HG02884 (cell line): ENCODE data around the gene NAB1.

Experiments used
- ATAC-seq: cut with Tn5 transposase; IDR thresholded peaks from one replicate; pipeline ENCODE4 v1.9.1; 2021; ENCODE audit warnings: mild to moderate bottlenecking, moderate library complexity; ENCODE audit not compliant: unreplicated experiment

NAB1 gene

DNA sequence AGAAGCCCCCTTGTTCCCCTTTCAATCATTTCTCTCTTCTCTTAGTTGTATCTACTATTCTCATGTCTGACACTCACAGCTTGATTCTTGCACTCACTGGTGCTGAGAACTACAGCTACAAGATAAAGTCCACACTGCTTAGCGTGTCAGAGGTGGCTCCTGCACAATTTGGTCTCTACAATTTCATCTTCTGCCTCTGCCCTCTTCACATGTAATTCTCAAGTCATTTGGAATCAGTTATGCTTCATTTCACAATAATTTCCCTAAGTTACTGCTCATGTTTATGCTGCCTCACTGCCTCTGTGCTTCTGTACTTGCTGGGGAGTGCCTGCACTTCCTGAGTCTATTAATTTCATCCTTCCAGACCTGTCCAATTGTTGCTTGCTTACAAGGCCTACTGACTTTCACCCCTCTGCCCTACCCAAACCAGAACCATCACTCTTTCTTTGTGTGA, 11.6 kb upstream of the NAB1 start:
- ATAC-seq = no peak

DNA sequence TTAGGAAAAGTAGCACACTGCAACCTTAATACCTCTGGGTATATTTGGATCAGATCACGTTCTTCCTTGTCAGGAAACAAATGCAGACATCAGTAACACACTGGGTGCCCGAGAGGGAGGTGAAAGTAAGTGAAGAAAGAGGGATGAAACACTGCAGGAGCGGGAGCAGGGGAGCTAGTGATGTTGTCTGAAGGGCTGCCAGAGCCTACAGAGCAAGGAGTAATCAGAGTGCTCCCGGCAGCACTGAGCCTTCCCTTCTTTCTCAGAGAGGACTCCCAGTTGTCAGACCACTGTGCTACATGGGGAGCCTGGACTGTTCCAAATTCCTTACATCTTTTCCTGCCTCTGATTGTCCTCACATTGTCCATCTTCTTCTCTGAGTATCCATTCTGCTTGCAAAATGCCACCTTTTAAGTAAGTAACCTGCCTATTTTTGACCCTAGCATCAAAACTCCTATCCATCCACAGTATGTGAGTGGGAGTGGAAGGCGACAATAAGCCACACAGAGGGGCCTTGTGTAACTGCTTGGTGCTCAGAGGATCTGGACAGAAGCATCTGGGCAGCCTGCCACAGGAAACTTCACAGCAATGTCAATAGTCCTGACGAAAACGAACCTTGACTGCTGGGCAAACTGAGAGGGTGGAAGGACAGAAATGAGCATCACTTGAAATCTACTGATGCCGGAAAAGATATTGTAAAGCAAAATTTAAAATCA, 10.8 kb upstream of the NAB1 start:
- ATAC-seq = no peak

DNA sequence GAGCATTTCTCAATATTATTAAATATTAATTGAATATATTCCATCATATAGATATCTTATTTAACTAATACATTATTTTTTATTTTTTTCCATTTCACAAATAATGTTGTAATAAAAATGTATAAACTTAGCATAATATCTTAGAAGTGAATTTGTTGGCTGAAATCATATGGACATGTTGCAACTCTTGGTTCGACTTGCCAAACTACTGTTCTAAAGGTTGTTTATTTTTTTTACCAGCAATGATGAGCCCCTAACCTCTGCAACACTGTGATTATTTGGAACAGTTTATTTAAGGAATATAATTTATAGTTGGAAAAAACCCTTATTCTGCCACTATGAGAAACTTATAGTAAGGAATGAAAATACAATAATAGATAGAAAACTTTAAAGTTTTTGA, 8.8 kb upstream of the NAB1 start:
- no peak for ATAC-seq

DNA sequence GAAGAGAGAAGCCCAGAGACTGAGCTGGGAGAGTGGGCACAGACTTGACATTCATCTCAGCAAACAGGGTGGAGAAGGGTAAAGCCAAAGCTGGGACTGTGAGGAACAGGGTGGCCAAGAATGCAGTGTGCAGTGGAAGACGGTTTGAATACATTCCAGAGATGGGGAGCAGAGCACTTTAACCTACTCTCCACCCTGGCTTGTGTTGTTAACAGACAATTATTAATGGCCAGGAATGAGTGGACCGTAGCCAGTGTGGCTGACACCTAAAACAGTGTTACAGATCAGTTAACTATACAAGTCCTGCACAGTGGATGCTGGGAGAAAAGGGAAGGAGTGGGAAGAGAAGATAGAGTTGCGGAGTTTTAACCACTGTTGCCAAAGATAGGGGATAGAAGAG, 7.4 kb upstream of the NAB1 start:
- ATAC-seq = no peak

DNA sequence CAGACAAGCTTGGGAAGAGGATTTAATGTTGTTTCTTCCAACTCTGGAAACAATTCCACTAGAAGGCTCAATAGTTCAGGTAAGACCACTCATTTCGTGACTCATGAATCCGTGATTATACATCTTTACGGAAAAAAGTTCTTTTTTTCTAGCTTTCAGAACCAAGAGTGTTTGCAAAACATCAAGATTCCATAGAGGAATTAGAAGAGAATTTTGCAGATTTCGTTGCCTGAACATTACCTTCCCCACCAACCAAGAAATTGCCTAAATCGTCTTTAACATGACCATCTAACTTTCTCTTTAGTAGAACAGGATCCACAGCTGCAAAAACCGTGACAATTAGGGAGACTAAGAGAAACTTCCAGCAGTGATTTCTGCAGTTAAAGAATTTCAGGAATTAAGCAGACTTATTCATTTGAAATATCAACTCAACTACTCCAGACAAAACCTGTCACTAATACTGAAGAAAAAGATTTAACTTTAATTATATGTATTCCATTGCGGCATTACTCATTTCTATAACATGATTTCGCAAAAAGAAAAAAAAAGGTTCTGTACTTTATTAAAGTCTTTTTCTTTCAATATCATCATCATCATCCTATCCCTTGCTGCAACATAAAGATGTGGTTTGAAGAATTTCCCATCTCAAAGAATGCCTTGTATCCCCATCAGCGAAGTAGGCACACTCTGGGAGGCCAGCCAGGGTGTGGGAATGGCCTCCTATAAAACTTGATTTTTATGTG, 1.9 kb upstream of the NAB1 start:
- no peak for ATAC-seq

DNA sequence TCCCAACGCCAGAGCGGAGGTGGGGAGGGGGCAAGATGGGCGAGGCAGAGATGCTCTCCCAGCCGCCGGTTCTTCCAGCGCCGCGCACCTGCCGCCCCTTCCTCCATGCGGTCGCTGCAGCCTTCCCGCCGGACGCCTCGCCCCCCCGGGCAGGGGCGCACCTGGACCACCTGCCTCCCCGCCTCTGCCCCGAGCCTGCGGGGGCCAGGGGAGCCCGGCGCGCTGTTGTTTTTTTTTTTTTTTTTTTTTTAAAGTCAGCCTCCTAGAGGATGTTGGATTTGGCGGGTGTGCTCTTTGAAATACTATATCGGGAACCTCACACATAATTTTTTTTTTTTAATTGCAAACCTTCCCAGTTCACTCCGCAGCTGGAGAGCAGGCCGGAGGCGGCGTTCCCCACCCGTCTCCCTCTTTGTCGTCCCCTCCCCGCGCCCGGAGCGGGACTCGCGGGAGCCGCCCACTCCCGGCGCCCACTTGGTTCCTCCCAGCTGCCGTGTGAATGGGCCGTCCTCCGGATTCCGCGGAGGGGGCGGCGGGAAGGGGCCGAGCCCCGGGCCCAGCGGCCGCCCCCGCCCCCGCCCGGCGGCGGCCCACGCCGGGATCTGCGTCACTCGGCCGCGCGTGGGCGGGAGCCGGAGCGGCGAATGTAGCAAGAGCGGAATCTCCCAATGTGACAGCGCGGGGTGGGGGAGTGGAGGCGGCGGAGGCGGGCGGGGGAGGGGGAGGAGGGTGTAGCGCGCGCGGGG, 421 bp upstream of the NAB1 start:
- peak; percentile 59 for ATAC-seq

DNA sequence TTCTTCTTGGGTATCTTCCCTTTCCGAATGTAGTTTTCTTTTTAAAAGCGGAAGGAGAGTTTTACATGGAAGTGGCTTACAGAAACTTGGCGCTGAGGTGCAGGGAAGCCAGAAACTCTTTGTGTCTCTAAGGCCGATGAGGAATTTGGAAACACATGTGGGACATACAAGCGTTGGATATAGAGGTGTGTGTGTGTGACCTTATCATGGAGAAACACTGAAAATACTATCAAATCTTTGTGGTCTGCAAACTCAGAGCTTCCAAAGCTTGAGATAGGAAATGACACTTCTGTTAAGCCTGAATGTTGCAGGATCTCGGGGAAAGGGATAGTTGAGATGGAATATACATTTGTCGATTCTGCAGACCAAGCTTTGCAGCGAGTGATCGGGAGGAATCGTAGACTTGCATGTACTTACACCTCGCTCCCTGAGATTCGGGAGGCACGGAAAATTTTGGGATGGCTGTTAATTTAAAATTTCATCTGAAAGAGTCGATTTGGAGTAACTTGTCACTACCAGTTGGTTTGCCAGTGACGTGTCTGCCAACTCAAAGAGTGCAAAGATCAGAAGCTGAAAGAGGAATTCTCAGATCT, 1.0 kb downstream of the NAB1 start:
- ATAC-seq = no peak

DNA sequence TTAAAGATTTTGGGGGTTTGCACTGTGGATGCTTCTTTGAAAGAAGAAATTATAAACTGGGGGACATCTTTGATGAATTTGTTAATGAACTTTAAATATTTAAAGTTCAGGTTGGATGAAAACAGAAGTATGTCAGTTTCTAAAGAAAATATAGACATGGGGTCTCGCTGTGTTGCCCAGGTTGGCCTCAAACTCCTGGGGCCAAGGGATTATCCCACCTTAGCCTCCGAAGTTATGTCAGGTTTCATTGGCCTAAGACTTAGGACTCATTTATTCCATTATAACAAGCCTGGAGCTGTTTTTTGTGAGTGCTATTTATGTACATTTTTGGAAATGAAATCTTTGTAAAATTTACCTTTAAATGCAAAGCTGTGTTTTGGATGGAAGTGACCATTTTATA, 2.5 kb downstream of the NAB1 start:
- no peak for ATAC-seq

DNA sequence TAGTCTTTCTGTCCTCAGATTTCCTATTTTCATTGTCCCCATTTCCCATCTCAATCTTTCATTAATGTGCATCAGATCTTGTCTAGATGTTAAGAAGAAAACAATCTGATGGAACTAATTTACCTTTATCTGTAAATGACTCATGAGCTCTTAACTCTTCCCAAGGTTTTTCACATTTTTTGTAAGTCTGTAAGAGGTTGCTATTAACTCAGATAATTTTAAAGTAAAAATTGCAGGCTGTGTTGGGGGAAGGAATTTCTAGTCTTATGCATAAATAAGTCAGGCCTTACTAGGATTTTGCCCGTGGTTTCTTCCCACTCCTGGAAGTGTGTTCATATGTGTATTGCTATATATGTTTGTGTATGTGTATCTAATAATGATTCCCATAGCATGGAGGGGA, 4.3 kb downstream of the NAB1 start:
- no peak for ATAC-seq

DNA sequence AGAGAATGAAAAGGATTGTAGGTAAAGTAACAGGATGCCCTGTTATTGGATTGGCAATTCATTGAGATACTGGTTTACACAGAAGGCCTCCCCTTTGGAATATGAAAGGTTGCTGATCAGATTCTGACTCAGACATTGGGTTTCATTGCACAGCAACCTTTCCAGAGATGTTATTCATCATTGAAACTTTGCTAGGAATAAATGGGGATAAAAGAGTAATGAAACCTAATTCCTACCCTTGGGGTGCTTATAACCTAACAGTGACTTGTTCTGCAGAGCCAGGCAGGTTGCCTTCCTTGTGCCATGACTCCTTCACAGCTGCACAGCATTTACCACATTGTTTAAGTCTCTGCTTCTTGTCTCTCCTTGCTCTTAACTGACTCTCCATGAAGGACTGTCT, 5.0 kb downstream of the NAB1 start:
- ATAC-seq = no peak

DNA sequence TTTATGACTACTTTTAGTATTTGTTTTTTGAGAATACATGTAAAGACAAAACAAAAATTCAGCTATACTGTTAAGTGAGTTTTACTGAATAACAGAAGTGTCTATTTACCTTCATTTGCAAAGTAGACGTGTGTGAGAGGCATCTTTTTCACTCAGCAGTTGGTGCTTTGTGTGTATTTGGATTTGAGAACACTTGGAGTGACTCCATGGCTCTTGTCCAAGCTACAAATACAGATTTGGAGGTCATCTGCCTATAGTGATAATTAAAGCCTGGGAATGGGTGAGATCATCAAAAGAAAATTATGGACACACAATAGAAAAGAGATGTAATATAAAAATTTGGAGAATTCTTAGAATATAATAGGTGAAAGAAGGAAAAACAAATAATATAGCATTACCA, 6.2 kb downstream of the NAB1 start:
- no peak for ATAC-seq

DNA sequence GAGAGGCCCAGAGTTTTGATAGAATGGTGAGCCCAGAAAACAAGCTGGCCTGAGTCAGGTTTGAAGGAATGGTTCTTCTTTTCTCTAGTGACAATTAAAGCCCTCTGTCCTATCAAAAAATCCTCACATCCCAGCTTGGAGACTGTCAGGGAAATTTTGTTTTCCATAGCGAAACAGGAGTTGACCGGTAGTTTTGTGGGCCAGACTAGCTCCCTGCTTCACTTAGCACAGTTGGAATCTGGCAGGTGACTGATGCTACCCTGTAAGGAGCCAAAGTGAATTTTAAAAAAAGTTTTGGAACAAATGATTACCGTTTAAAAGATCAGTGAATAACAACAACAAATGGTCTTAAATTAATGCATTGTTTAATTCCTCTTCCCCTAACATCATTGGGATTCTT, 6.7 kb downstream of the NAB1 start:
- no peak for ATAC-seq

DNA sequence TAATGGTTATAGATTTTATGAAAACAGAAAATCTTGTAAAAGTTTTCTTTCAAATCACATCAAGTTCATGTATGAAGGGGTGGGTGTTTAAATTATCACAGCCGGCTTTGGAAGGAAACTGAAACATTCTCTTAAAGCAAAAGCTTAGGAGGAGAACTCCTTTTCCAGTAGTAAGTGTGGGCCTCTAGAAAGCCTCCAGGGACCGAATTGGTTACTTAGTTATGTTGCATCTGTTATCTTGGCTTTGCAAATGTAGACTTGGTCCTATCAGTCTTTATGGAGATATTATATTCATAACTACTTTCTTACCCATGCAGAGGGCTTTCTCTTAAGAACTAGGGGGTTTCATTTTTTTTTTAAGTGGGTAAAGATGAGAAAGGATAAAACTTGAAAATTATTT, 7.4 kb downstream of the NAB1 start:
- no peak for ATAC-seq

DNA sequence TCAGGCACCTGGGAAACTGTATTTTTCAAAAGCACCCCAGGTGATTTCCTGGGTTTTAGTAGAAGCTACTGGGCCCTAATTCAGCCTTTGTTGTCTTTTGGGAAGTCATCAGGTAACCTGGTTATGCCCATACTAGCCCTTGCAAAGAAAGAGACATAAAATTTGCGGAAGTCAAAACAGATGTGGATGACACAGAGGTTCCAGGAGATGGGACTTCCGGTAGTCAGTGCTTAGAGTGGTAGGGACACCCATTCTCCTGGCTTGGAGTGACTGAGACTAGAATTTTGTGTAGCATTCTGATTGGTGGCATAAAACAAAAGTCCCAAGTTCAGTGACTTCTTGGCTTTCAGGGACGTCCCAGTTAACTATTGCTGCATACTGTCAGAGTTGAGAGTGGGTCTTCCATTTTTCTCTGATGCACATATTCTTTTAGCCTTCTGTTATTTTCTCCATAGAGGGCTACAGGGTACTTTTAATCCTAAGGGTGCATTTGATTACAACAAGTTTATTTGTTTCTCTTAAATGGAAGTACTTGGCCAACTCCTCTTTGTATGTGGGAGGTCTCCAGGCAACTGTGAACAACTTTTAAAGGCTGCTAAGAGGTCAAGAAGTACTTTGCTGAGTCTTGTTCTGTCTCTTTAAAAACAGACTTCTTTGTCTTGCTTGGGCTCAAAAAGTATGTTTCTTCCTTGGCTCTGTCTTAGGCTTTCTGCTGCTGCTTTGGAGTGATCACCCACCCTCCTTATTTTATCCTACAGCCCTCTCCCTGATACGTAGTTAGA, 8.8 kb downstream of the NAB1 start:
- ATAC-seq = no peak

DNA sequence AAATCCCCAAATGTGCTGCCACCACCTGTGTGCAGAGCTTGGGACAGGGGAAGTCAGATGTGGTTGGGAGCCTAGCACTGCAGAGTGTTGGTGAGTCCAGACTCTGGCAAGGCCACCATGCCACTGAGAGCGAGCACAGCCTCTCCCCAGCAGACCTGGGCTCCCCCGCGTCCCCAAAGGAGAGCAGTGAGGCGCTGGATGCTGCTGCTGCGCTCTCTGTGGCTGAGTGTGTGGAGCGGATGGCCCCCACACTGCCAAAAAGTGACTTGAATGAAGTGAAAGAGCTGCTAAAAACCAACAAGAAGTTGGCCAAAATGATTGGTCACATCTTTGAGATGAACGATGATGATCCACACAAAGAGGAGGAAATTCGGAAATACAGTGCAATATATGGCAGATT, 10.7 kb downstream of the NAB1 start:
- ATAC-seq = no peak

DNA sequence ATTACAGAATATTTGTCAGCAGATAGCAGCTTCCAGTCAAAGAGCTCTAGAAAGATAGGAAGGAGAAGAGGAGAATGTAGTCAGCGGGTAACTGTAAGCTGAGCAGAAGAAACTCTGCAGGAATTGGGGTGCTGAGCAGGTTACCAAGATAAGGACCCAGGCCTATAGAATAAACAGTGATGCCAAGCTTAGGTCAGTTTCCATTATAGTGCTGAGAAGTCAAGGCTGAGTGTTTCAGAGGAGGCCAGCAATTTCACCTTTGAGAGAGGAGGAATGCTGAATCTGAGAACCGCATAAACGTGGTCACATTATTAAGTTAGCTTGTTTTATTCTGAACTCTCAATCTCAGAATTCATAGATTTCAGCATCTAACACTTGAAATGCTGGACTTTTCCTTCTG, 13.9 kb downstream of the NAB1 start:
- ATAC-seq = no peak

DNA sequence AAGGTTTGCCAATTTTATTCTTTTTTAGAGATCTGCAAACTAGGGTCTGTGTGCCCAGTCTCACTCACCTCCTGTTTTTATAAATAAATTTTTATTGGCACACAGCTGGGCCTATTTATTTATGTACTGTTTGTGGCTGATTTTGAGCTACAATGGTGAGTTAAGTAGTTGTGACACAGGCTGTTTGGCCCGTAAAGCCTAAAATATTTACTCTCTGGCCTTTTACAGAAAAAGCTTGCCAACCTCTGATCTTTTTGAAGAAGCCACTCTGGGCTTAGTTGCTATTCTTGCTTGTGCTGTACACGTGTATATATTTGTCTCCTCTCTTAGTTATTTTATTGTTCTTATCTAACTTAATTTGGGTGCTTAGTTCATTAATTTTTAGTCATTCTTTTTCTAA, 14.5 kb downstream of the NAB1 start:
- ATAC-seq = no peak

DNA sequence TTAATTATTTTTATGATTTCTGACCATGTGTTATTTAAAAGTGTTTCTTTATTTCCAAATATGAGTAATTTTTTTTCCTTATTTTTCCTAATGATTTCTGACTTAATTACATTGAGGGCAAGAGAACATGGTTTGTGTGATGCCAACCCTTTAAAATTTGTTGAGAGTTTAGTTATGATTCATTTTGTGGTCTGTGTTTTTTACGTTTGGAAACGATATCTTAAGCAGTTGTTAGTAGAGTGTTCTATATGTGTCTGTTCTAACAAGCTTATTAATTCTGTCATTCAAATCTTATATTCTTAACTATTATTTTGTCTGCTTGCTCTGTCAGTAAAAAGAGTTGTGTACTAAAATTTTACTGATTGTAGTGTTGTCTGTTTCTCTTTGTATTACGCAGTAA, 15.0 kb downstream of the NAB1 start:
- ATAC-seq = no peak

DNA sequence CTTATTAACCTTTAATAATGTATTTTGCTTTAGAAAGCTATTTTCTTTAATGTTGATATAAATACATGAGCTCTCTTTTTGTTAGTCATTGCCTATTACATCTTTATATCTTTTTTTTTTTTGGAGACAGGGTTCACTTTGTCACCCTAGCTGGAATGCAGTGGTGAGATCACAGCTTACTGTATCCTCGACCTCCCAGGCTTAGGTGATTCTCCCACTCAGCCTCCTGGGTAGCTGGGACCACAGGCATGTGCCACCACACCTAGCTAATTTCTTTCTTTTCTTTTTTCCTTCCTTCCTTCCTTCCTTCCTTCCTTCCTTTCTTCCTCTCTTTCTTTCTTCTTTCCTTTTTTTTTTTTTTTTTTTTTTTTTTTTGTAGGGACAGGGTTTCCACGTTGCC, 15.4 kb downstream of the NAB1 start:
- ATAC-seq = no peak

DNA sequence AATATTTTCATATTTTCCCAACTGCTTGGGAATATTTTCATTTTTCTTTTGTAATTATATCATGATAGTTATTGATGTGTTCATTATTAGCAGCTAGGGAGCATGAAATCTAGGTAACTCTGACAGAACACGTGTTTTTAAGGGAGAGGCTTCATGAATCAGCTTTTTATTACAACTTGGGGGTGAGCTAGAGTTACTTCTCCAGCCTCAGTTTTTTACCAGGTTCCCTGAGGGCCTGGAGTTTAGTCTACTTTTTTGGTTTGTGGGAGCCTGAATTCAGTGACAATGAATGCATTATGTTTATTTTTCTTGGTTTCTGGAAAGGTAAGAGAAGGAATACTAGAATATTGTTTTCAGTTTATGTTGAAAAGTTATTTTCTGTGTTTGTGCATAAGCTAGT, 18.0 kb downstream of the NAB1 start:
- ATAC-seq = no peak

DNA sequence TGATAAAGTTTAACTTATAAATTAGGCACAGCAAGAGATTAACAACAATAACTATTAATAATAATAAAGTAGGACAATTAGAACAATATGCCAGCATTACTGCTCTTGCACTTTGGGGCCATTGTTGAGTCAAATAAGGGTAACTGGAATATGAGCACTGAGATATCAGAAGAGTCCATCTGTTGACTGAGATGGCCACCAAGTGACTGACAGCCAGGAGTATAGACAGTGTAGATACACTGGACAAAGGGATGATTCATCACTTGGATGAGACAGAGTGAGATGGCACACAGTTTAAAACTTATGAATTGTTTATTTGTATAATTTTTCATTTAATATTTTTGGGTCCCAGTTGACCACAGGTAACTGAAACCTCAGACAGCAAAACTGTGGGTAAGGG, 20.0 kb downstream of the NAB1 start:
- ATAC-seq = no peak
